ENCODE data around the gene SPATS1. TPM values are rescaled to one million over a fixed set of nuclear protein-coding genes. Genes with fewer than 3 reads are reported as not detected.
"Not testable (repeated sequence)": the region's sequence is repeated elsewhere in the genome, so short reads cannot be mapped to it uniquely, and the experiment has no call there.

The SPATS1 gene
- total RNA-seq, 2 experiments from 2014 or later, result not detected

- DNase-seq, result no peak
- Mint-ChIP-seq H3K27ac (no peak overlapping the region), H3K9me3 (no peaks in the 10 kb centered on the region), H3K4me3 (no peak overlapping the region), H3K4me1 (no peaks in the 10 kb centered on the region), H3K36me3 (peaks cover 22% of the 10 kb centered on the region), H3K27me3 (no peaks in the 10 kb centered on the region)
Observed at GRCh38 chr6:44305200-44305725, 37.2 kb upstream of the SPATS1 start.

DNA sequence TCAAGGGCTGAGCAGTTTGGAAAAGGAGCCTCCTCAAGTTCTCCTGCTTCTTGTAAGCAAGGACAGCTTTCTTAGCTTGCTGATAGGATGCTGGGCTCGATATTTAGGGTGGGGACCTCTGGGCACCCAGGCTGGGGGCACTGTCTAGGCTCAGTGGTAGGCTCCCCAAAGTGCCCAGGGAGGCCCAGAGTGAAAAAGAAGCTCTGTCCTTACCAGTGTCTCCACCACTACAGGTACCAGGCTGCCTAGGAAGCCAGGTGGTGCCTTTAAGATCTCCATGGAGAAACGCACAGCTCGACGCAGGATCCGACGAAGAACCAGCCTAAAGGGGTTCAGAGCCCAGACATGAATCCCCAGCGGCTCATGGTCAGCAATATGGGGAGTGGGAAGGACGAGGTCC lies 35.7 kb upstream of the SPATS1 start:
- peaks cover 8% of the 10 kb centered on the region for H3K4me1 Mint-ChIP-seq
- no peak overlapping the region for H3K27ac Mint-ChIP-seq
- H3K36me3 Mint-ChIP-seq, result peaks cover 15% of the 10 kb centered on the region
- no peak for DNase-seq
- no peaks in the 10 kb centered on the region for H3K27me3 Mint-ChIP-seq
- H3K9me3 Mint-ChIP-seq, result no peaks in the 10 kb centered on the region
- H3K4me3 Mint-ChIP-seq, result no peak overlapping the region

DNA sequence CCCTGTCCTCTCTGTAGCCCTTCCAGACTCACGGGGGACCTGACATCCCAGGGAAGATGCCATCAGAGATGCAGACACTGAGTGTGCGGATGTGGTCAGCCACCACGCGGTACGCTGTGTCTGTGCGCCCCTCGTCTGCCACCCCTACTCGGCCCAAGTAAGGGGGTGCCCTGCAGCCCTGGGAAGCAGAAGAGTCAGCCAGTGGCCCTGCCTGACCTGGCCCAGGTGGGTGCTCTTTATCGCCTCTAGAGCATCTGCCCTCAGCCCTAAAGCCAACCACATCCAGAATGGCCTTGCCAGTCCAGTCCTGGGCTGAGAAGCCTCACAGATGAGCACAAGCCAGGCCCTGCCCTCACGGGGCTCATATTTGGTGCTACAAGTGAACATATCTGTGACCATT lies 35.2 kb upstream of the SPATS1 start:
- peaks cover 13% of the 10 kb centered on the region for H3K4me1 Mint-ChIP-seq
- H3K36me3 Mint-ChIP-seq, result peaks cover 15% of the 10 kb centered on the region
- no peaks in the 10 kb centered on the region for H3K9me3 Mint-ChIP-seq
- DNase-seq, result no peak
- no peaks in the 10 kb centered on the region for H3K27me3 Mint-ChIP-seq
- H3K27ac Mint-ChIP-seq, result no peak overlapping the region
- H3K4me3 Mint-ChIP-seq, result no peak overlapping the region

GRCh38 chr6:44309092-44309491 lies 33.4 kb upstream of the SPATS1 start:
- Mint-ChIP-seq H3K4me3 (no peak overlapping the region), H3K27me3 (no peaks in the 10 kb centered on the region), H3K9me3 (no peaks in the 10 kb centered on the region), H3K4me1 (peaks cover 16% of the 10 kb centered on the region), H3K36me3 (peaks cover 13% of the 10 kb centered on the region), H3K27ac (no peak overlapping the region)
- DNase-seq, result no peak

GRCh38 chr6:44309631-44310030 lies 32.8 kb upstream of the SPATS1 start:
- no peak overlapping the region for H3K4me3 Mint-ChIP-seq
- DNase-seq, result no peak
- peaks cover 16% of the 10 kb centered on the region for H3K4me1 Mint-ChIP-seq
- no peaks in the 10 kb centered on the region for H3K27me3 Mint-ChIP-seq
- no peaks in the 10 kb centered on the region for H3K9me3 Mint-ChIP-seq
- H3K27ac Mint-ChIP-seq, result no peak overlapping the region
- H3K36me3 Mint-ChIP-seq, result peaks cover 13% of the 10 kb centered on the region

DNA sequence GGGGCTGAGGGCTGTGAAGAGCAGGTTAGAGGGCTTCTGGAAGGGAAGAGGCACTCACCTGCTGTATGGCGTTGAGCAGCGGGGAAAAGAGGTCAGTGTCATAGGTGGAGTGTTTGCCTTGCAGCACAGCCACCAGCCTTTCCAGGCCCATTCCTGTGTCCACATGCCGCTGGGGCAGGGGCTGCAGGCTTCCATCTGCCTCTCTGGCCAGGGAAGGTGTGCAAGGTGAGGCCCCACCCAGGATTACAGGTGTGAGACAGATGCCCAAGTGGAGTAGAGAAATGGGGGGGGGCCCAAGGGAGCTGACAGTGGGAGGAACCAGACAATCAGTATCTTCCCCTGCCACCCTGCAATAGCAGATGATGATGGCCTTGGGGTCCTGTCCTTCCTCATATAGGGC lies 32.2 kb upstream of the SPATS1 start:
- Mint-ChIP-seq H3K27ac (no peak overlapping the region), H3K36me3 (peaks cover 13% of the 10 kb centered on the region), H3K9me3 (no peaks in the 10 kb centered on the region), H3K4me3 (no peak overlapping the region), H3K27me3 (no peaks in the 10 kb centered on the region), H3K4me1 (peaks cover 16% of the 10 kb centered on the region)
- no peak for DNase-seq

DNA sequence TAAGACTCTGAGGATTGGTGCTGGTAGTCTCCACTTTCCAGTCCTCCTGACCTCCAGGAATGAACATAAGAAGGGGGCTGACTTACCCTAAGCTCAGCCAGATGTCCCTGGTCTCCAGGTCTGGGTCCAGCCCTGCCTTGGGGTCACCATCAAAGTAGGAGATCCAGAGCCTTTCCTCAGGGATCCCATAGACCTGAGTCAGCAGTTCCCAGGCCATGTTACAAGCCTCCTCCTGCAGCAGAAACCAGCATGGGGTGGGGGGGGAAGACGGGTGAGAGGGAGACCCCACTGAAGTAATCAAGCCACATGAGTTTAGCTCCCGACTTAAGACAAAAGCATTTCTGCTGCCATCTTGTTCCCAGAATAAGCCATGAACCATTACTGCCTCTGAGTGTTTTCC lies 31.1 kb upstream of the SPATS1 start:
- no peak overlapping the region for H3K27ac Mint-ChIP-seq

GRCh38 chr6:44311767-44312166 lies 30.7 kb upstream of the SPATS1 start:
- Mint-ChIP-seq H3K27ac (no peak overlapping the region), H3K36me3 (peaks cover 10% of the 10 kb centered on the region), H3K27me3 (no peaks in the 10 kb centered on the region), H3K4me1 (peaks cover 16% of the 10 kb centered on the region), H3K9me3 (no peaks in the 10 kb centered on the region), H3K4me3 (peak overlapping the region; percentile 97)
- no peak for DNase-seq

More for the DNA sequence above, 31.1 kb upstream of the SPATS1 start:
- Mint-ChIP-seq H3K27me3 (no peaks in the 10 kb centered on the region), H3K36me3 (peaks cover 10% of the 10 kb centered on the region), H3K4me1 (peaks cover 16% of the 10 kb centered on the region), H3K4me3 (peak overlapping the region; percentile 97), H3K9me3 (no peaks in the 10 kb centered on the region)
- no peak for DNase-seq

- no peaks in the 10 kb centered on the region for H3K9me3 Mint-ChIP-seq
- peaks cover 16% of the 10 kb centered on the region for H3K4me1 Mint-ChIP-seq
- peak within 1 kb of the TSS; percentile 92 for H3K27ac Mint-ChIP-seq
- H3K4me3 Mint-ChIP-seq, result peak within 1 kb of the TSS; percentile 97
- DNase-seq, result peak; percentile 91
- peaks cover 10% of the 10 kb centered on the region for H3K36me3 Mint-ChIP-seq
- peaks cover 9% of the 10 kb centered on the region for H3K27me3 Mint-ChIP-seq
Observed at GRCh38 chr6:44312901-44313788, 29.3 kb upstream of the SPATS1 start, which contains the start of gene AARS2. Gene AARS2, minus strand, starts transcription at chr6:44313347. Its CDS starts 24 bp downstream, at chr6:44313323.

GRCh38 chr6:44314657-44315056 lies 27.8 kb upstream of the SPATS1 start:
- not testable (repeated sequence) for DNase-seq, H3K36me3 Mint-ChIP-seq, H3K27ac Mint-ChIP-seq, H3K4me3 Mint-ChIP-seq, H3K9me3 Mint-ChIP-seq
- H3K4me1 Mint-ChIP-seq, result peaks cover 16% of the 10 kb centered on the region
- H3K27me3 Mint-ChIP-seq, result peaks cover 23% of the 10 kb centered on the region

GRCh38 chr6:44315516-44315915 lies 26.9 kb upstream of the SPATS1 start:
- Mint-ChIP-seq H3K27me3 (peaks cover 32% of the 10 kb centered on the region), H3K4me1 (peaks cover 16% of the 10 kb centered on the region), H3K4me3 (no peak overlapping the region), H3K36me3 (peaks cover 1% of the 10 kb centered on the region), H3K9me3 (peaks cover 1% of the 10 kb centered on the region), H3K27ac (no peak overlapping the region)
- no peak for DNase-seq

GRCh38 chr6:44315951-44316350 lies 26.5 kb upstream of the SPATS1 start:
- Mint-ChIP-seq H3K4me1 (peaks cover 15% of the 10 kb centered on the region), H3K4me3 (no peak overlapping the region), H3K27ac (no peak overlapping the region), H3K9me3 (peaks cover 2% of the 10 kb centered on the region), H3K36me3 (peaks cover 1% of the 10 kb centered on the region), H3K27me3 (peaks cover 36% of the 10 kb centered on the region)
- no peak for DNase-seq

GRCh38 chr6:44316481-44316880 lies 26.0 kb upstream of the SPATS1 start:
- H3K9me3 Mint-ChIP-seq, result peaks cover 2% of the 10 kb centered on the region
- peaks cover 1% of the 10 kb centered on the region for H3K36me3 Mint-ChIP-seq
- H3K4me3 Mint-ChIP-seq, result no peak overlapping the region
- DNase-seq, result no peak
- peaks cover 39% of the 10 kb centered on the region for H3K27me3 Mint-ChIP-seq
- H3K27ac Mint-ChIP-seq, result no peak overlapping the region
- H3K4me1 Mint-ChIP-seq, result peaks cover 11% of the 10 kb centered on the region

DNA sequence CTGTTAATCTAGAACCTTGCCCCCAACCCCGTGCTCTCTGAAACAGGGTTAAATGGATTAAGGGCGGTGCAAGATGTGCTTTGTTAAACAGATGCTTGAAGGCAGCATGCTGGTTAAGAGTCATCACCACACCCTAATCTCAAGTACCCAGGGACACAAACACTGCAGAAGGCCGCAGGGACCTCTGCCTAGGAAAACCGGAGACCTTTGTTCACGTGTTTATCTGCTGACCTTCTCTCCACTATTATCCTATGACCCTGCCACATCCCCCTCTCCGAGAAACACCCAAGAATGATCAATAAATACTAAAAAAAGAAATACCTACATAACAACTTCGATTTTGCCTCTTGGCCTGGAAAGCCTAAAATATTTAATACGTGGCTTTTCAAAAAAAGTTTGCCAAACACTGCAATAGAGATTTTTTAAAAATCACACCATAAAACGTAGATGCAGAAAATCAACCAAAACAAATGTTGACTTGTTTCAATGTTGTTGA lies 25.3 kb upstream of the SPATS1 start:
- not testable (repeated sequence) for H3K36me3 Mint-ChIP-seq, DNase-seq, H3K27ac Mint-ChIP-seq, H3K4me3 Mint-ChIP-seq, H3K9me3 Mint-ChIP-seq, H3K4me1 Mint-ChIP-seq
- peaks cover 39% of the 10 kb centered on the region for H3K27me3 Mint-ChIP-seq

GRCh38 chr6:44321210-44321609 lies 21.2 kb upstream of the SPATS1 start:
- Mint-ChIP-seq H3K4me3 (no peak overlapping the region), H3K9me3 (peaks cover 2% of the 10 kb centered on the region), H3K4me1 (no peaks in the 10 kb centered on the region), H3K27me3 (peaks cover 39% of the 10 kb centered on the region), H3K27ac (no peak overlapping the region), H3K36me3 (no peaks in the 10 kb centered on the region)
- no peak for DNase-seq
